ENCODE measurements around the gene CELF1. TPM values are rescaled to one million over a fixed set of nuclear protein-coding genes. Genes with fewer than 3 reads are reported as not detected.

The CELF1 gene
- total and polyA plus RNA-seq, 9 of the 15 experiments (the other 6 are each of a cell fraction or from before 2014, with no cell fraction given) = 11.3 to 142 (median 77.4) TPM

- TF ChIP-seq KLF6 (CRISPR knock-in tag; IDR thresholded peaks at IDR 0.05; ENCODE audit: borderline replicate concordance) = no peak
- TF ChIP-seq ZNF655 (CRISPR knock-in tag; IDR thresholded peaks at IDR 0.05) = no peak
- TF ChIP-seq CEBPG (CRISPR knock-in tag; IDR thresholded peaks at IDR 0.05) = peak; percentile 17; the same call in 1 of the 2 replicates
- TF ChIP-seq CEBPG (tag; conservative IDR thresholded peaks at IDR 0.05 in 1 of 2, IDR thresholded peaks at IDR 0.05 in 1 of 2) = no peak
- TF ChIP-seq RBM25 (IDR thresholded peaks at IDR 0.05; ENCODE audit: low read depth, low read length, severe bottlenecking) = peak; percentile 91
- TF ChIP-seq MLLT1 (IDR thresholded peaks at IDR 0.05) = no peak
- no peak for TF ChIP-seq SMAD1 (IDR thresholded peaks at IDR 0.05; ENCODE audit: low read depth, low read length, partially characterized antibody)
- TF ChIP-seq KAT7 (CRISPR knock-in tag; IDR thresholded peaks at IDR 0.05; ENCODE audit: borderline replicate concordance) = no peak
- TF ChIP-seq ZNF589 (CRISPR knock-in tag; IDR thresholded peaks at IDR 0.05; ENCODE audit: low read depth) = 0 out of 2 replicates have a peak, but pooled peaks have one; percentile 2
- peak; percentile 87 for TF ChIP-seq EP400 (IDR thresholded peaks at IDR 0.05)
- no peak for TF ChIP-seq HEY1 (CRISPR knock-in tag; IDR thresholded peaks at IDR 0.05; ENCODE audit: borderline replicate concordance)
- TF ChIP-seq CC2D1A (IDR thresholded peaks at IDR 0.05) = 0 out of 2 replicates have a peak, but pooled peaks have one; percentile 58
- peak; percentile 34; the same call in 1 of the 2 replicates for TF ChIP-seq GTF2E2 (tag; IDR thresholded peaks at IDR 0.05)
- peak; percentile 88 for TF ChIP-seq TAF1 (IDR thresholded peaks at IDR 0.05; ENCODE audit: control insufficient read depth, extremely low read depth, insufficient read depth, low read length, severe bottlenecking)
- TF ChIP-seq PCBP1 (IDR thresholded peaks at IDR 0.05; ENCODE audit: low read depth, low read length, poor library complexity, severe bottlenecking) = peak; percentile 50
- TF ChIP-seq ASH1L (IDR thresholded peaks at IDR 0.05; ENCODE audit: borderline replicate concordance, low read depth, partially characterized antibody) = no peak
- no peak for TF ChIP-seq ZNF609 (CRISPR knock-in tag; IDR thresholded peaks at IDR 0.05; ENCODE audit: borderline replicate concordance)
These were observed 12.6 kb upstream of the CELF1 start, which contains the start of gene PTPMT1 (continued) for GRCh38 chr11:47565340-47566148.
